K562 (cell line): Measurements from ENCODE around the gene MAP2. TPM values are rescaled to one million over a fixed set of nuclear protein-coding genes. Genes with fewer than 3 reads are reported as not detected.

Experiments
- ATAC-seq: fragments of 200-7000 bp; cut with Tn5 transposase; 3 replicates; pipeline ENCODE4 v1.9.1; 2020; ENCODE audit warnings: moderate library complexity
- BruUV-seq: library from RNA; stranded (reverse); fragments of 400-500 nt; replicated peaks from 2 replicates; lab custom pipeline; 2021; lab: Mats Ljungman, UMichigan
- CTCF ChIA-PET: fragments of 300-600 bp; formaldehyde crosslinking; extraction: SDS; loops from one replicate; lab custom pipeline; 2021; ENCODE audit warnings: low intra/inter-chr PET ratio; lab: Yijun Ruan, JAX
- POLR2A ChIA-PET: fragments of 300-600, 350-650 bp; sonication (Branson Sonifier 250); formaldehyde crosslinking; extraction: SDS; loops from one replicate; lab custom pipeline; 2021; ENCODE audit warnings: antibody characterized with exemption, inconsistent platforms; lab: Yijun Ruan, JAX
- DNase-seq, 4 experiments: peaks; one replicate each; pipeline versions ENCODE4 v3.0.0 to v3.0.0-alpha.2; 2011 to 2018; ENCODE audit warnings: low spot score in 3 of 4, mixed read lengths in 3 of 4; ENCODE audit errors: extremely low read depth in 1 of 4
- FAIRE-seq: peaks from 2 replicates; lab custom pipeline; 2011; peaks lifted over from hg19 to GRCh38; lab: Jason Lieb, UNC
- H2AFZ ChIP-seq: 2 replicates; pipeline ENCODE4 v1.6.0; 2011; ENCODE audit warnings: low read depth, low read length, control low read depth, inconsistent platforms
- H3K27ac ChIP-seq: fragments of 200-600 bp; 3 replicates; pipeline ENCODE4 v1.8.0; 2011; ENCODE audit warnings: low read depth, mild to moderate bottlenecking, control low read depth, inconsistent platforms, low read length, moderate library complexity, mixed read lengths; ENCODE audit errors: extremely low read depth
- H3K27me3 ChIP-seq, 2 experiments: fragments of 300-600 bp in 1 of 2; 2 replicates in 1 of 2; 3 replicates in 1 of 2; pipeline versions ENCODE4 v1.6.0 to v1.8.0; 2011; ENCODE audit warnings: inconsistent platforms in 2 of 2, low read length in 2 of 2, mild to moderate bottlenecking in 1 of 2, mixed read lengths in 1 of 2, moderate library complexity in 1 of 2; ENCODE audit not compliant: control insufficient read depth in 2 of 2, insufficient read depth in 2 of 2
- H3K36me3 ChIP-seq: fragments of 300-600 bp; 3 replicates; pipeline ENCODE4 v1.8.0; 2011; ENCODE audit warnings: mild to moderate bottlenecking, low read length, inconsistent platforms; ENCODE audit not compliant: control insufficient read depth, insufficient read depth
- H3K4me1 ChIP-seq, 2 experiments: fragments of 200-600 bp in 1 of 2; replicated peaks in 1 of 2; 2 replicates in 1 of 2; 3 replicates in 1 of 2; pipeline versions ENCODE4 v1.5.1 to v1.8.0; 2011; ENCODE audit warnings: inconsistent platforms in 2 of 2, low read length in 2 of 2, mild to moderate bottlenecking in 1 of 2, mixed read lengths in 1 of 2, moderate library complexity in 1 of 2; ENCODE audit not compliant: control insufficient read depth in 2 of 2, insufficient read depth in 2 of 2
- H3K4me2 ChIP-seq: 2 replicates; pipeline ENCODE4 v1.6.1; 2011; ENCODE audit warnings: low read length, control low read depth, inconsistent platforms, mixed read lengths; ENCODE audit not compliant: insufficient read depth
- H3K4me3 ChIP-seq: fragments of 200-600 bp; sonication (generic), shearing (Covaris generic); 2 replicates; pipeline ENCODE4 v1.5.1; 2016; ENCODE audit warnings: control low read depth, inconsistent platforms
- H3K79me2 ChIP-seq: fragments of 200-600 bp; 3 replicates; pipeline ENCODE4 v1.8.0; 2011; ENCODE audit warnings: low read length, inconsistent platforms; ENCODE audit not compliant: control insufficient read depth, insufficient read depth
- H3K9ac ChIP-seq, 2 experiments: 2 replicates each; pipeline versions ENCODE4 v1.6.0 to v1.6.1; 2011; ENCODE audit warnings: low read depth in 2 of 2, low read length in 2 of 2, control low read depth in 1 of 2, inconsistent platforms in 1 of 2, mild to moderate bottlenecking in 1 of 2, mixed read lengths in 1 of 2; ENCODE audit not compliant: insufficient read depth in 1 of 2
- H3K9me1 ChIP-seq: one replicate; pipeline ENCODE4 v1.6.0; 2011; ENCODE audit warnings: inconsistent platforms, mild to moderate bottlenecking, low read length, moderate library complexity; ENCODE audit not compliant: control insufficient read depth, insufficient read depth
- H3K9me3 ChIP-seq: replicated peaks from 2 replicates; pipeline ENCODE4 v1.5.1; 2011; ENCODE audit warnings: low read depth, low read length, inconsistent platforms; ENCODE audit not compliant: control insufficient read depth, insufficient read depth
- H4K20me1 ChIP-seq: replicated peaks from 2 replicates; pipeline ENCODE4 v1.6.1; 2011; ENCODE audit warnings: low read length, inconsistent platforms, mixed read lengths; ENCODE audit not compliant: control insufficient read depth, insufficient read depth
- ARID2 ChIP-seq: fragments of 450-650 bp; IDR thresholded peaks from 2 replicates; pipeline ENCODE4 v1.6.1; 2017; ENCODE audit warnings: antibody characterized with exemption, mild to moderate bottlenecking
- ARNT ChIP-seq, 2 experiments: fragments of 450-650 bp; IDR thresholded peaks; 2 replicates each; pipeline ENCODE4 v1.6.1; 2016; ENCODE audit warnings: mild to moderate bottlenecking in 1 of 2
- ERF ChIP-seq: fragments of 450-650 bp; formaldehyde crosslinking; IDR thresholded peaks from 2 replicates; pipeline ENCODE4 v1.4.0; 2020; ENCODE audit warnings: mild to moderate bottlenecking, mixed read lengths
- ETS2 ChIP-seq: IDR thresholded peaks from 2 replicates; pipeline ENCODE4 v1.6.1; 2016; ENCODE audit warnings: borderline replicate concordance, missing genetic modification characterization, mild to moderate bottlenecking, moderate library complexity, missing compliant biosample characterization; ENCODE audit not compliant: poor library complexity, severe bottlenecking
- GATA2 ChIP-seq: sonication (generic); formaldehyde crosslinking; IDR thresholded peaks from 2 replicates; pipeline ENCODE4 v1.4.0; 2020; ENCODE audit warnings: mild to moderate bottlenecking, missing genetic modification reagents
- NFIC ChIP-seq: fragments of 450-650 bp; IDR thresholded peaks from 2 replicates; pipeline ENCODE4 v1.6.1; 2017; ENCODE audit warnings: mild to moderate bottlenecking, inconsistent platforms
- RBM34 ChIP-seq: fragments of 200-400 bp; formaldehyde crosslinking; IDR thresholded peaks from 2 replicates; pipeline ENCODE4 v1.6.1; 2018; ENCODE audit warnings: low read length, borderline replicate concordance; ENCODE audit not compliant: insufficient read depth
- SMAD3 ChIP-seq: fragments of 450-650 bp; formaldehyde crosslinking; conservative IDR thresholded peaks from 2 replicates; pipeline ENCODE4 v1.4.0; 2020; ENCODE audit warnings: mild to moderate bottlenecking
- SMAD4 ChIP-seq: fragments of 250-450 bp; sonication (Bioruptor Pico); conservative IDR thresholded peaks from 2 replicates; pipeline ENCODE4 v1.8.0; 2021; ENCODE audit warnings: inconsistent platforms, mild to moderate bottlenecking, moderate library complexity
- YY1 ChIP-seq, 3 experiments: IDR thresholded peaks; 2 replicates each; pipeline ENCODE4 v1.6.1; 2011; ENCODE audit warnings: low read length in 2 of 3, mild to moderate bottlenecking in 2 of 3, moderate library complexity in 2 of 3, borderline replicate concordance in 1 of 3, control low read depth in 1 of 3, low read depth in 1 of 3; ENCODE audit not compliant: insufficient read depth in 3 of 3, insufficient replicate concordance in 2 of 3, control insufficient read depth in 1 of 3, insufficient read length in 1 of 3; ENCODE audit errors: extremely low read depth in 1 of 3
- ZFX ChIP-seq: sonication (generic); formaldehyde crosslinking; IDR thresholded peaks from 2 replicates; pipeline ENCODE4 v1.8.0; 2022; ENCODE audit warnings: mild to moderate bottlenecking, missing genetic modification reagents, moderate library complexity
- ZNF165 ChIP-seq: fragments of 250-450 bp; sonication (Bioruptor Pico); IDR thresholded peaks from 2 replicates; pipeline ENCODE4 v1.4.0; 2020; ENCODE audit warnings: borderline replicate concordance
- ZNF75A ChIP-seq: fragments of 450-650 bp; formaldehyde crosslinking; IDR thresholded peaks from 2 replicates; pipeline ENCODE4 v1.4.0; 2020; ENCODE audit warnings: mild to moderate bottlenecking
- WGBS: fragments of 100-300 bp; shearing (Covaris generic); methylation state at CpG from one replicate; pipeline ENCODE4 v1.1.6; 2016; ENCODE audit warnings: low coverage, mixed read lengths; ENCODE audit not compliant: insufficient coverage; ENCODE audit errors: missing lambda C conversion rate; 5-methylcytosine and 5-hydroxymethylcytosine counted together
- in situ Hi-C: fragments of 300-500 bp; cut with MboI; formaldehyde crosslinking; loops from 4 replicates; pipeline ENCODE4 v1.15.0; 2018; ENCODE audit warnings: inconsistent platforms, mixed read lengths
- intact Hi-C: fragments of 100-400 bp; cut with micrococcal nuclease; formaldehyde crosslinking; loops from 2 replicates; pipeline ENCODE4 v1.14.2; 2022
- polyA plus RNA-seq, 8 experiments: library from polyadenylated mRNA; depleted of rRNA in 4 of 8; stranded (reverse) in 5 of 8; unstranded in 3 of 8; fragments of >200 nt; fragmentation: Nextera tagmentation in 2 of 8; fragmentation: Illumina TruSeq in 1 of 8; extraction: Ambion mirVana in 2 of 8; extraction: Trizol in 1 of 8; gene quantifications; 2 replicates each; pipeline versions ENCODE4 v1.2.1 to v1.2.3, GENCODE V29; 2011 to 2014; ENCODE audit warnings: inconsistent platforms in 1 of 8, missing spikeins in 1 of 8
- total RNA-seq, 7 experiments: library from RNA; depleted of rRNA in 6 of 7; stranded (reverse); fragments of >200 nt in 6 of 7; fragmentation: Illumina TruSeq in 2 of 7; extraction: Trizol in 2 of 7; gene quantifications; 2 replicates each; pipeline versions ENCODE4 v1.2.1 to v1.2.3, GENCODE V29; 2011 to 2021; ENCODE audit warnings: low replicate concordance in 1 of 7
- TF ChIP-seq, protein P1 (sequence below): fragments of 250-450 bp; sonication (Bioruptor Pico); IDR thresholded peaks from 2 replicates; pipeline ENCODE4 v1.5.0; 2020; ENCODE audit warnings: mild to moderate bottlenecking, borderline replicate concordance

MAP2 gene
- total and polyA plus RNA-seq, 9 of the 15 experiments (the other 6 are each of a cell fraction or from before 2014, with no cell fraction given): 0.13 TPM; not detected in 8

DNA sequence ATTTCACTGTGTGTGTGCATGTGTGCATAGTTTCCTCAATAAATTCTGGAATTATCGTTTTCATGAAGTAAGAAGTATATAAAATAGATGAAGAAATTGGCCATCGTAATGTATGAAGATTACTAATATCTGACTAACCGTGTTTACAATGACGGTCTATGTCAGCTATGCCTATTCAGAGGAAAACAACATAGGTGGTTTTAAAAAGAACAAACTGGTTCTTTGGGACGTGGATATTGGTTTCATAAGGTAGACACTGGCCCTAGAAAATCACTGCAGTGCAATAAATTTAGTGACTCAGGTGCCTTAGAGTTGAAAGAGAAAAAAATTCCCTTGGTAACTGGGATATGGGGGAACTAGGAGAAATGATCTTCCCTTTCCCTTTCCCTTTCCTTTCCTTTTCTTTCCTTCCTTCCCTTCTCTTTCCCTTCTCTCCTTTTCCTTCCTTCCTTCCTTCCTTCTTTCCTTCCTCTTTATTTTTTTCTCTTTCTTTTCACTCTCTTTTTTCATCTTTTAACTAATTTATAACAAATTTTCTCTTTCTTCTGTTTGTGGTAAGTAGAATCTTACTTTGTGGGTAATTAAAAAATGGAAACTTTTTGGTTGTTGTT lies 36.4 kb downstream of the MAP2 start:
- Histone ChIP-seq H3K27ac (no peak overlapping the region), H3K4me2 (no peak overlapping the region), H4K20me1 (no peaks in the 10 kb centered on the region), H3K4me1 (no peaks in the 10 kb centered on the region), H3K4me3 (no peak overlapping the region), H2AFZ (no peak overlapping the region), H3K9ac (no peak overlapping the region), H3K27me3 (no peaks in the 10 kb centered on the region), H3K79me2 (no peaks in the 10 kb centered on the region), H3K9me1 (no peaks in the 10 kb centered on the region), H3K9me3 (no peaks in the 10 kb centered on the region), H3K36me3 (no peaks in the 10 kb centered on the region)
- ATAC-seq: no peak
- intact Hi-C loops (no loop called here), in situ Hi-C loops (no loop called here)
- ChIA-PET POLR2A (no interaction called here), CTCF (no interaction called here)
- DNase-seq: no peak
- TF ChIP-seq ZNF75A (CRISPR knock-in tag): no peak
- no peak for FAIRE-seq
- no TSS peak for BruUV-seq
- WGBS: 0% methylated on average over 5 of the region's 5 CpGs

DNA sequence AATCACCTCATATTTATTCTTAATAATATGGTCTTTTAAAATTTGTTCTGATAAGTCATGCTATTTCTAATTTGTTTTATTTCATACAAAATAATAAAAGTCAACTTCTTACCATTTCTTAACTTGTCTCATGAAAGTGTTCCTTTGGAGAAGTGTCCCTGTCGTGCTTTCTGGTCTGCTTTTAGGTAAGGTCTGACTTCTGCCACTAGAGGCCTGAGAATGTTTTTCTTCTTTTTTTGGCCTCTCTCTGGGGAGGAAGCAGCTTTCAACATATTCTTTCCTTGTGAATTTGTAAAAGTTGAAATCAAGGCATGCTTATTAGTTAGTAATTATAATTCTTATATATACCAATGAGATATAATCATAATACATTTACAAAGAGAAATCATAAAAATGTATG lies 39.4 kb downstream of the MAP2 start:
- H3K27ac ChIP-seq: no peak overlapping the region
- no peaks in the 10 kb centered on the region for H3K79me2 ChIP-seq
- FAIRE-seq (no peak), DNase-seq (no peak), ATAC-seq (no peak)
- no peak overlapping the region for H3K4me2 ChIP-seq
- no TSS peak for BruUV-seq
- no peak overlapping the region for H3K9ac ChIP-seq
- ChIA-PET CTCF (no interaction called here), POLR2A (no interaction called here)
- intact Hi-C loops (no loop called here), in situ Hi-C loops (no loop called here)
- H3K4me3 ChIP-seq: no peak overlapping the region
- H3K9me3 ChIP-seq: no peaks in the 10 kb centered on the region
- no peaks in the 10 kb centered on the region for H3K27me3 ChIP-seq
- H2AFZ ChIP-seq: no peak overlapping the region
- WGBS: 0% methylated on average over 1 of the region's 1 CpG
- H3K4me1 ChIP-seq: no peaks in the 10 kb centered on the region
- H3K36me3 ChIP-seq: no peaks in the 10 kb centered on the region
- no peaks in the 10 kb centered on the region for H4K20me1 ChIP-seq
- H3K9me1 ChIP-seq: no peaks in the 10 kb centered on the region
- TF ChIP-seq SMAD3 (CRISPR knock-in tag): no peak
- TF ChIP-seq, protein P1, sequence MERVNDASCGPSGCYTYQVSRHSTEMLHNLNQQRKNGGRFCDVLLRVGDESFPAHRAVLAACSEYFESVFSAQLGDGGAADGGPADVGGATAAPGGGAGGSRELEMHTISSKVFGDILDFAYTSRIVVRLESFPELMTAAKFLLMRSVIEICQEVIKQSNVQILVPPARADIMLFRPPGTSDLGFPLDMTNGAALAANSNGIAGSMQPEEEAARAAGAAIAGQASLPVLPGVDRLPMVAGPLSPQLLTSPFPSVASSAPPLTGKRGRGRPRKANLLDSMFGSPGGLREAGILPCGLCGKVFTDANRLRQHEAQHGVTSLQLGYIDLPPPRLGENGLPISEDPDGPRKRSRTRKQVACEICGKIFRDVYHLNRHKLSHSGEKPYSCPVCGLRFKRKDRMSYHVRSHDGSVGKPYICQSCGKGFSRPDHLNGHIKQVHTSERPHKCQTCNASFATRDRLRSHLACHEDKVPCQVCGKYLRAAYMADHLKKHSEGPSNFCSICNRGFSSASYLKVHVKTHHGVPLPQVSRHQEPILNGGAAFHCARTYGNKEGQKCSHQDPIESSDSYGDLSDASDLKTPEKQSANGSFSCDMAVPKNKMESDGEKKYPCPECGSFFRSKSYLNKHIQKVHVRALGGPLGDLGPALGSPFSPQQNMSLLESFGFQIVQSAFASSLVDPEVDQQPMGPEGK (CRISPR knock-in tag): no peak
- TF ChIP-seq NFIC: no peak
- no peak for TF ChIP-seq GATA2 (CRISPR knock-in tag)
- no peak for TF ChIP-seq ZNF165 (CRISPR knock-in tag)
- TF ChIP-seq ERF (CRISPR knock-in tag): no peak
- no peak for TF ChIP-seq ARNT (IDR thresholded peaks at IDR 0.05)
- no peak for TF ChIP-seq YY1 (IDR thresholded peaks at IDR 0.05; ENCODE audit: borderline replicate concordance in 1 of 3, control insufficient read depth in 1 of 3, extremely low read depth in 1 of 3, insufficient read depth in 3 of 3, insufficient read length in 1 of 3, insufficient replicate concordance in 2 of 3, low read depth in 1 of 3, low read length in 2 of 3)
- TF ChIP-seq ZFX (CRISPR knock-in tag): no peak
- no peak for TF ChIP-seq SMAD4 (CRISPR knock-in tag)
- TF ChIP-seq ARID2: no peak
- TF ChIP-seq ETS2 (tag): no peak
- no peak for TF ChIP-seq RBM34
